ENCODE measurements around the gene PYGM. TPM values are rescaled to one million over a fixed set of nuclear protein-coding genes. Genes with fewer than 3 reads are reported as not detected.

The PYGM gene
- total RNA-seq, 4 donors from 2014 or later: 881 to 2,858 (median 1,836) TPM

GRCh38 chr11:64800303-64801157, 40.8 kb upstream of the PYGM start:
- Histone ChIP-seq H3K4me3 (no peak overlapping the region), H3K36me3 (peaks cover 0 to 15% of the 10 kb centered on the region in 2 donors), H3K9me3 (no peaks in the 10 kb centered on the region), H3K4me1 (peaks cover 12 to 16% of the 10 kb centered on the region in 2 donors), H3K27ac (peak overlapping the region in 3 of 4 donors; percentile 10 to 90 (median 77)), H3K27me3 (no peaks in the 10 kb centered on the region)
- TF ChIP-seq POLR2A (IDR thresholded peaks at IDR 0.05): no peak
- TF ChIP-seq, protein P1, sequence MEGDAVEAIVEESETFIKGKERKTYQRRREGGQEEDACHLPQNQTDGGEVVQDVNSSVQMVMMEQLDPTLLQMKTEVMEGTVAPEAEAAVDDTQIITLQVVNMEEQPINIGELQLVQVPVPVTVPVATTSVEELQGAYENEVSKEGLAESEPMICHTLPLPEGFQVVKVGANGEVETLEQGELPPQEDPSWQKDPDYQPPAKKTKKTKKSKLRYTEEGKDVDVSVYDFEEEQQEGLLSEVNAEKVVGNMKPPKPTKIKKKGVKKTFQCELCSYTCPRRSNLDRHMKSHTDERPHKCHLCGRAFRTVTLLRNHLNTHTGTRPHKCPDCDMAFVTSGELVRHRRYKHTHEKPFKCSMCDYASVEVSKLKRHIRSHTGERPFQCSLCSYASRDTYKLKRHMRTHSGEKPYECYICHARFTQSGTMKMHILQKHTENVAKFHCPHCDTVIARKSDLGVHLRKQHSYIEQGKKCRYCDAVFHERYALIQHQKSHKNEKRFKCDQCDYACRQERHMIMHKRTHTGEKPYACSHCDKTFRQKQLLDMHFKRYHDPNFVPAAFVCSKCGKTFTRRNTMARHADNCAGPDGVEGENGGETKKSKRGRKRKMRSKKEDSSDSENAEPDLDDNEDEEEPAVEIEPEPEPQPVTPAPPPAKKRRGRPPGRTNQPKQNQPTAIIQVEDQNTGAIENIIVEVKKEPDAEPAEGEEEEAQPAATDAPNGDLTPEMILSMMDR (IDR thresholded peaks at IDR 0.05 in 4 of 5, conservative IDR thresholded peaks at IDR 0.05 in 1 of 5): no peak
- ATAC-seq (no peak), DNase-seq (no peak)
- in situ Hi-C loops (cut with MboI; ENCODE audit: low sequenced_read_pairs in 4 of 4): no loop called here
- intact Hi-C loops (cut with DNase I; ENCODE audit: low total_unique reads): no loop called here

- TF ChIP-seq POLR2A (IDR thresholded peaks at IDR 0.05): no peak
- TF ChIP-seq, protein P1 (IDR thresholded peaks at IDR 0.05 in 4 of 5, conservative IDR thresholded peaks at IDR 0.05 in 1 of 5): no peak
- peaks cover 0 to 8% of the 10 kb centered on the region in 2 donors for H3K36me3 ChIP-seq
- intact Hi-C loops (cut with DNase I; ENCODE audit: low total_unique reads) (no loop called here), in situ Hi-C loops (cut with MboI; ENCODE audit: low sequenced_read_pairs in 4 of 4) (no loop called here)
- DNase-seq: no peak
- H3K27me3 ChIP-seq: no peaks in the 10 kb centered on the region
- no peaks in the 10 kb centered on the region for H3K9me3 ChIP-seq
- H3K4me3 ChIP-seq: no peak overlapping the region
- no peak for ATAC-seq
- H3K4me1 ChIP-seq: peaks cover 12 to 16% of the 10 kb centered on the region in 2 donors
- H3K27ac ChIP-seq: peak overlapping the region in 1 of 4 donors; percentile 21
Observed at GRCh38 chr11:64799623-64800302, 40.0 kb upstream of the PYGM start.

DNA sequence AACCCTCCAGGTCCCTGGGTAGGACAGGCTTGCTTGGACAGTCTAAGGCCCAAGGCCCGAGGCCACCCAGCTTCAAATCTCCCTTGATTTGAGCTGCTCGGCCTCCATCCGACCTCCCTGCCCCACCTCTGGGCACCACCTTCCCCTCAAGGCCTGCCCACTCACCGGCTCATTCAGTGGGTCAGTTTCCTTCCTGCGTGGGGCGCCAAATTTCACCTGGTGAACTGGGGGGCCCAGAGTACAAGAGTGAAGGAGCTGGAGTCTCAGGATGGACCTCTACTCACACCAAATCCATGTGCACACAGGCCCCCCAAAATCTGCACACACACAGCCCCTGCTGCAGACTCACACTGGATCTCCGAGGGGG, 39.5 kb upstream of the PYGM start:
- Histone ChIP-seq H3K27ac (no peak overlapping the region), H3K27me3 (no peaks in the 10 kb centered on the region), H3K9me3 (no peaks in the 10 kb centered on the region), H3K4me1 (peaks cover 12 to 14% of the 10 kb centered on the region in 2 donors), H3K4me3 (no peak overlapping the region), H3K36me3 (peaks cover 0 to 6% of the 10 kb centered on the region in 2 donors)
- in situ Hi-C loops (cut with MboI; ENCODE audit: low sequenced_read_pairs in 4 of 4): no loop called here
- no peak for DNase-seq
- no peak for TF ChIP-seq POLR2A (IDR thresholded peaks at IDR 0.05)
- TF ChIP-seq, protein P1 (IDR thresholded peaks at IDR 0.05 in 4 of 5, conservative IDR thresholded peaks at IDR 0.05 in 1 of 5): no peak
- ATAC-seq: no peak
- intact Hi-C loops (cut with DNase I; ENCODE audit: low total_unique reads): no loop called here

DNA sequence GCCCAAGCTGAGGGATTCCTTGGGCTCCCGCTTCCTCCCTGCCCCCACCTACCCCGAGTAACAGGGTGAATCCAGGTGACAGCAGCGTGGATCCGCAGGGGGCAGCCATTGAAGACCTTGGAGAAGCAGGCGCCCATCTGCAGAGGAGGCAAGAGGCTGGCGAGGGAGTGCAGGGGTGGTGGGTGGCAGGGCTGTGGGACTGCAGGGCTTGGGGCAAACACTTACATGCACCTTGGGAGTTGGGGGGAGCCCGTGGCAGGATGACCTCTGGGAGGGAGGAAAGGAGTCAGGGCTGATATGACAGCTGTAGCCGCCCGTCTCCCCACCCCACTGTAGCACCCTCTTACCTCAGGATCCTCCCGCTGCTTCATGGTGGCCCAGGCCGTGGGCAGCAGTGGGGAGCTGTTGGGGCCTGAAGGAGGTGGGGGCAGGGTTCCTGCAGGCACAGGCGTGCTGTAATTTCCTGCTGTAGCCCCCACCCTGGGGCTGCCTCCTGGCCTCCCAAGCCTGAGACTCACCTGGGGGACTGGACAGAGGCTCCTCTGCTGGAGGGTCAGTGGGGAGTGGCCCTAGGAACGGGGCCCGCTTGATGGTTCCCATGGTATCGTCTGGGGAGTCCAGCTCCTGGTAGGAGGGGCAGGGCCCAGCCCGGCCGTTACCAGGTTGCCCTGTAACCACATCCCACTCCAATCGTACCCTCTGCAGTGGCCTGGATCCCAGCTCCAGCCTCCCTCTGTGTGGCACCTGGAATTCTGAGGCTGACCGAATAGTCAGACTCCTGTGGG, 37.2 kb upstream of the PYGM start:
- Histone ChIP-seq H3K4me3 (no peak overlapping the region), H3K27ac (no peak overlapping the region), H3K9me3 (no peaks in the 10 kb centered on the region), H3K27me3 (no peaks in the 10 kb centered on the region), H3K36me3 (peaks cover 0 to 6% of the 10 kb centered on the region in 2 donors), H3K4me1 (no peaks in the 10 kb centered on the region)
- intact Hi-C loops (cut with DNase I; ENCODE audit: low total_unique reads): no loop called here
- DNase-seq (no peak), ATAC-seq (no peak)
- in situ Hi-C loops (cut with MboI; ENCODE audit: low sequenced_read_pairs in 4 of 4): no loop called here
- TF ChIP-seq, protein P1 (IDR thresholded peaks at IDR 0.05 in 4 of 5, conservative IDR thresholded peaks at IDR 0.05 in 1 of 5): no peak
- TF ChIP-seq POLR2A (IDR thresholded peaks at IDR 0.05): no peak

All from gastrocnemius medialis (tissue), 4 donors.